ENCODE data around the gene SLC25A11.

SLC25A11 gene

GRCh38 chr17:4940555-4941318 is 891 bp upstream of the SLC25A11 start:
- H3K27me3 ChIP-seq (replicated peaks; ENCODE audit: control insufficient read depth, insufficient read depth, low read length), result no peaks in the 10 kb centered on the region
- TF ChIP-seq CTCF (IDR thresholded peaks at IDR 0.05; ENCODE audit: insufficient read depth, low read length, poor library complexity, severe bottlenecking), result no peak
- DNase-seq (ENCODE audit: extremely low read depth, insufficient read length), result peak; percentile 66
- H3K4me3 ChIP-seq (replicated peaks; ENCODE audit: low read depth, low read length), result peak overlapping the region; percentile 89
- peaks cover 28% of the 10 kb centered on the region for H3K36me3 ChIP-seq (ENCODE audit: control insufficient read depth, insufficient read depth, low read length)

DNA sequence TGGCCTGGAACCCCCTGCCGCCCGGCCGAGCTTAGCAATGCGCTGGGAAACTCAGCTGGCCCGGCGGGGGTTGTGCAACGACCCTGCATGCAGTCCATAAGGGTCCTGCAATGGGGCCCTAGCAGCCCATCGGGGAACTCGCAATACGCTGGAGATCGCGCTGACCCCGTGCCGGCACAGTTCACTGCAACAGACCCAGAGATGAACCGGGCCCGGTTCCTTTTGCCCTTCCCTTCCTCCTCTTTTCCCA is 375 bp downstream of the SLC25A11 start:
- Histone ChIP-seq H3K36me3 (ENCODE audit: control insufficient read depth, insufficient read depth, low read length) (peaks cover 22% of the 10 kb centered on the region), H3K4me3 (replicated peaks; ENCODE audit: low read depth, low read length) (peak overlapping the region; percentile 89), H3K27me3 (replicated peaks; ENCODE audit: control insufficient read depth, insufficient read depth, low read length) (no peaks in the 10 kb centered on the region)
- no peak for DNase-seq (ENCODE audit: extremely low read depth, insufficient read length)
- TF ChIP-seq CTCF (IDR thresholded peaks at IDR 0.05; ENCODE audit: insufficient read depth, low read length, poor library complexity, severe bottlenecking), result no peak

DNA sequence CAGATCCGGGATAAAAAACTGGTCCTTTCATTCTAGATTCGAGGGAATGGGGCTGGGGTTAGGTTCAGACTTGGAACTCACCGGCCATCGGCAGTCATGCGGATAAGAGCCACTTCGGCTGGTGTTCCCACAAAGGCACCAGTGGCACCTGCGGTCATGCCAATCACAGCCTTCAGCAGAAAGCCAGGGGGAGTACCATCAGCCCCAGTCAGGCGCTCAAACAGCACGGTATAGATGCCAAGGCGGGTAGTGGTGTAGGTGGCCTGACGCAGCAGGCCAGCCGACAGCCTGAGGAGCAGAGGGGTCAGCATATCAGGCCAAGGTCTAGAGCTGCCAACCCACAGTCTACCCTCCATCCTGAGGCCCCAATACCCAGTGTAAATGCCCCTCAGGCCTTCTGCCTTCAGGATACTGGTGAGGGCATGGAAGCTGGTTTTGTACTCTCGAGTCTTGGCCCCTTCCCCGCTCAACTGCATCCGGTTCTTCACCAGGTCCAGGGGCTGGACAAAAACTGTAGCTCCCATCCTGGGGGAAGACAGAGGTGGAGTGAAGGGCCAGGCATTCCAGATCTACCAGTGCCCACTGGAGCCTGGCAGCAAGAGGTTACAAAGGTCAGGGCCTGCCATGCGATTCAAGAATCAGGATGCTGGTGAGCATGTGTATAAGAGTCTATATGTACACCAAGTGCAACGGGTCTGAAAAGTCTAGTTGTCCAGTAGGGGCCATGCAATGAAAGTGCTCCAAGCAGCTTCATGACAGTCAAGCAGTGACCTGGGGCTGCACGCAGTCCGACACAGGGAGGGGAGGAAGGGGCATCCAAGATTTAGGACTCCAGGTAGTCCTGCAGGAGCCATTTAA is 929 bp downstream of the SLC25A11 start:
- DNase-seq (ENCODE audit: extremely low read depth, insufficient read length), result peak; percentile 42
- Histone ChIP-seq H3K4me3 (replicated peaks; ENCODE audit: low read depth, low read length) (peak overlapping the region; percentile 89), H3K36me3 (ENCODE audit: control insufficient read depth, insufficient read depth, low read length) (peaks cover 21% of the 10 kb centered on the region), H3K27me3 (replicated peaks; ENCODE audit: control insufficient read depth, insufficient read depth, low read length) (no peaks in the 10 kb centered on the region)
- TF ChIP-seq CTCF (IDR thresholded peaks at IDR 0.05; ENCODE audit: insufficient read depth, low read length, poor library complexity, severe bottlenecking), result no peak

GRCh38 chr17:4938069-4938491 is 1.8 kb downstream of the SLC25A11 start:
- TF ChIP-seq CTCF (IDR thresholded peaks at IDR 0.05; ENCODE audit: insufficient read depth, low read length, poor library complexity, severe bottlenecking), result no peak
- Histone ChIP-seq H3K36me3 (ENCODE audit: control insufficient read depth, insufficient read depth, low read length) (peaks cover 21% of the 10 kb centered on the region), H3K4me3 (replicated peaks; ENCODE audit: low read depth, low read length) (no peak overlapping the region), H3K27me3 (replicated peaks; ENCODE audit: control insufficient read depth, insufficient read depth, low read length) (no peaks in the 10 kb centered on the region)
- no peak for DNase-seq (ENCODE audit: extremely low read depth, insufficient read length)

- Histone ChIP-seq H3K27me3 (replicated peaks; ENCODE audit: control insufficient read depth, insufficient read depth, low read length) (no peaks in the 10 kb centered on the region), H3K4me3 (replicated peaks; ENCODE audit: low read depth, low read length) (no peak overlapping the region), H3K36me3 (ENCODE audit: control insufficient read depth, insufficient read depth, low read length) (peaks cover 22% of the 10 kb centered on the region)
- DNase-seq (ENCODE audit: extremely low read depth, insufficient read length), result no peak
- no peak for TF ChIP-seq CTCF (IDR thresholded peaks at IDR 0.05; ENCODE audit: insufficient read depth, low read length, poor library complexity, severe bottlenecking)
Measured at GRCh38 chr17:4937553-4937952, 2.3 kb downstream of the SLC25A11 start.

Measured in GM06990 (cell line).